Endothelial cell of umbilical vein (primary cell): ENCODE data around the gene TSPAN4.

Experiments used
- EZH2 ChIP-seq: IDR thresholded peaks from 2 replicates; pipeline ENCODE4 v1.6.1; 2012; ENCODE audit warnings: borderline replicate concordance, low read depth, mild to moderate bottlenecking, moderate library complexity, low read length, inconsistent platforms; ENCODE audit not compliant: severe bottlenecking
- JUN ChIP-seq: IDR thresholded peaks from 2 replicates; pipeline ENCODE4 v1.6.1; 2011; ENCODE audit warnings: borderline replicate concordance, low read depth; ENCODE audit not compliant: insufficient read length, insufficient read depth
- TF ChIP-seq, protein P1 (sequence below), 2 donors: IDR thresholded peaks; 1 replicate in 1 of 2; 2 replicates in 1 of 2; pipeline ENCODE4 v1.5.1; 2011; ENCODE audit warnings: low read length in 2 of 2, mild to moderate bottlenecking in 2 of 2, moderate library complexity in 2 of 2, control low read depth in 1 of 2, inconsistent platforms in 1 of 2, low read depth in 1 of 2; ENCODE audit not compliant: insufficient read depth in 1 of 2; ENCODE audit errors: extremely low read depth in 1 of 2

DNA sequence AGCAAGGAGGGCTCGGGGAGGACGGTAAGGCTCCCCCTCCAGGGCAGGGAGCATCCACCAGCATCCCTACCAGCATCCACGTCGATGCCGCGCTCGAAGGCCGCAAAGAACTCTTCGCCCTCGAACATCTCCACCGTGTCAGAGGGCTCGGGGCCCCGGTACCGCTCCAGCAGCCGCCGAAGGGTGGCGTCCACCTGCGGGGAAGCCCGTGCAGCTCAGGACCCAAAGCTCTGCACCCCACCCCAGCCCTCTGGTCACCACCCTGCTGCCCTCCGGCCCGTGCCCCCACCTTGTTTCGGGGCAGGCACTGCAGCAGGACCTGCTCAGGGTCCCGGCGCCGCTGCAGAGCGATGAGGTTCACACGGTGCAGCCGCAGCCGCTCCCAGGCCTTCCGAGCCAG, 42.2 kb upstream of the TSPAN4 start:
- TF ChIP-seq JUN = no peak
- TF ChIP-seq, protein P1, sequence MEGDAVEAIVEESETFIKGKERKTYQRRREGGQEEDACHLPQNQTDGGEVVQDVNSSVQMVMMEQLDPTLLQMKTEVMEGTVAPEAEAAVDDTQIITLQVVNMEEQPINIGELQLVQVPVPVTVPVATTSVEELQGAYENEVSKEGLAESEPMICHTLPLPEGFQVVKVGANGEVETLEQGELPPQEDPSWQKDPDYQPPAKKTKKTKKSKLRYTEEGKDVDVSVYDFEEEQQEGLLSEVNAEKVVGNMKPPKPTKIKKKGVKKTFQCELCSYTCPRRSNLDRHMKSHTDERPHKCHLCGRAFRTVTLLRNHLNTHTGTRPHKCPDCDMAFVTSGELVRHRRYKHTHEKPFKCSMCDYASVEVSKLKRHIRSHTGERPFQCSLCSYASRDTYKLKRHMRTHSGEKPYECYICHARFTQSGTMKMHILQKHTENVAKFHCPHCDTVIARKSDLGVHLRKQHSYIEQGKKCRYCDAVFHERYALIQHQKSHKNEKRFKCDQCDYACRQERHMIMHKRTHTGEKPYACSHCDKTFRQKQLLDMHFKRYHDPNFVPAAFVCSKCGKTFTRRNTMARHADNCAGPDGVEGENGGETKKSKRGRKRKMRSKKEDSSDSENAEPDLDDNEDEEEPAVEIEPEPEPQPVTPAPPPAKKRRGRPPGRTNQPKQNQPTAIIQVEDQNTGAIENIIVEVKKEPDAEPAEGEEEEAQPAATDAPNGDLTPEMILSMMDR (IDR thresholded peaks at IDR 0.05; ENCODE audit: extremely low read depth in 1 of 2, insufficient read depth in 1 of 2, low read depth in 1 of 2, low read length in 2 of 2) = no peak
- no peak for TF ChIP-seq EZH2
